Peyer's patch (tissue), 4 donors: ENCODE measurements around the gene SLC16A9.

Experiments
- CTCF ChIP-seq, 6 experiments: fragments of 450-650 bp in 4 of 6; fragments of 200-600 bp in 2 of 6; sonication (generic) in 1 of 6; IDR thresholded peaks; one replicate each; pipeline ENCODE4 v1.5.1; 2017 to 2019; ENCODE audit warnings: antibody characterized with exemption in 6 of 6, mild to moderate bottlenecking in 3 of 6, moderate library complexity in 1 of 6
- POLR2A ChIP-seq, 2 donors: fragments of 450-650 bp; IDR thresholded peaks; one replicate each; pipeline ENCODE4 v1.5.1; 2017; ENCODE audit warnings: antibody characterized with exemption in 2 of 2, mild to moderate bottlenecking in 2 of 2, moderate library complexity in 2 of 2

- TF ChIP-seq POLR2A (IDR thresholded peaks at IDR 0.05) (no peak), CTCF (IDR thresholded peaks at IDR 0.05) (no peak)
Observed at GRCh38 chr10:59668096-59668495, 41.6 kb downstream of the SLC16A9 start.
